Keratinocyte (primary cell): Measurements from ENCODE around the gene OLIG3. TPM values are rescaled to one million over a fixed set of nuclear protein-coding genes. Genes with fewer than 3 reads are reported as not detected.

Source experiments
- DNase-seq: peaks from one replicate; pipeline ENCODE4 v3.0.0-alpha.2; 2011; ENCODE audit warnings: low read depth, missing footprints, low spot score
- FAIRE-seq: peaks from 2 replicates; lab custom pipeline; 2011; peaks lifted over from hg19 to GRCh38; lab: Jason Lieb, UNC
- H2AFZ ChIP-seq: 2 replicates; pipeline ENCODE4 v1.6.0; 2012; ENCODE audit warnings: low read length, control low read depth, inconsistent platforms; ENCODE audit not compliant: control insufficient read depth
- H3K27ac ChIP-seq: 2 replicates; pipeline ENCODE4 v1.5.1; 2011; ENCODE audit warnings: low read length; ENCODE audit not compliant: control insufficient read depth, insufficient read depth
- H3K27me3 ChIP-seq: 3 replicates; pipeline ENCODE4 v1.6.0; 2011; ENCODE audit warnings: low read length; ENCODE audit not compliant: control insufficient read depth, insufficient read depth; ENCODE audit errors: extremely low read depth
- H3K36me3 ChIP-seq, 2 experiments: 2 replicates in 1 of 2; 3 replicates in 1 of 2; pipeline ENCODE4 v1.5.1; 2011; ENCODE audit warnings: low read length in 2 of 2, mild to moderate bottlenecking in 1 of 2; ENCODE audit not compliant: control insufficient read depth in 2 of 2, insufficient read depth in 2 of 2; ENCODE audit errors: extremely low read depth in 1 of 2
- H3K4me1 ChIP-seq: 3 replicates; pipeline ENCODE4 v1.5.1; 2011; ENCODE audit warnings: low read length; ENCODE audit not compliant: control insufficient read depth, insufficient read depth; ENCODE audit errors: extremely low read depth
- H3K4me2 ChIP-seq: 3 replicates; pipeline ENCODE4 v1.6.0; 2011; ENCODE audit warnings: low read depth, low read length; ENCODE audit not compliant: control insufficient read depth, insufficient read depth; ENCODE audit errors: extremely low read depth
- H3K4me3 ChIP-seq, 3 experiments: fragments of 200-600 bp in 1 of 3; sonication (generic) in 1 of 3; 2 replicates in 2 of 3; 3 replicates in 1 of 3; pipeline ENCODE4 v1.5.1; 2011 to 2016; ENCODE audit warnings: low read length in 3 of 3, mild to moderate bottlenecking in 3 of 3, control low read depth in 2 of 3, inconsistent platforms in 1 of 3, low read depth in 1 of 3, mixed read lengths in 1 of 3, mixed run types in 1 of 3, moderate library complexity in 1 of 3; ENCODE audit not compliant: control insufficient read depth in 2 of 3, insufficient read depth in 2 of 3; ENCODE audit errors: extremely low read depth in 1 of 3
- H3K79me2 ChIP-seq: 2 replicates; pipeline ENCODE4 v1.6.0; 2012; ENCODE audit warnings: low read length; ENCODE audit not compliant: control insufficient read depth, insufficient read depth
- H3K9ac ChIP-seq: 3 replicates; pipeline ENCODE4 v1.6.0; 2011; ENCODE audit warnings: low read length; ENCODE audit not compliant: control insufficient read depth, insufficient read depth; ENCODE audit errors: extremely low read depth
- H3K9me1 ChIP-seq: 3 replicates; pipeline ENCODE4 v1.6.0; 2011; ENCODE audit warnings: low read length; ENCODE audit not compliant: control insufficient read depth, insufficient read depth; ENCODE audit errors: extremely low read depth
- H3K9me3 ChIP-seq: 2 replicates; pipeline ENCODE4 v1.5.1; 2012; ENCODE audit warnings: low read depth, low read length; ENCODE audit not compliant: control insufficient read depth
- H4K20me1 ChIP-seq: 3 replicates; pipeline ENCODE4 v1.6.0; 2011; ENCODE audit warnings: low read length; ENCODE audit not compliant: control insufficient read depth, insufficient read depth; ENCODE audit errors: extremely low read depth
- CTCF ChIP-seq, 3 experiments: IDR thresholded peaks in 1 of 3; conservative IDR thresholded peaks in 1 of 3; optimal IDR thresholded peaks in 1 of 3; 2 replicates in 2 of 3; 3 replicates in 1 of 3; pipeline versions ENCODE3 to v1.5.1; 2011; ENCODE audit warnings: low read length in 3 of 3, mild to moderate bottlenecking in 3 of 3, moderate library complexity in 2 of 3, control low read depth in 1 of 3, inconsistent platforms in 1 of 3; ENCODE audit not compliant: insufficient read depth in 2 of 3; ENCODE audit errors: extremely low read depth in 1 of 3
- EZH2 ChIP-seq: IDR thresholded peaks from one replicate; pipeline ENCODE4 v1.6.1; 2012; ENCODE audit warnings: inconsistent platforms, mild to moderate bottlenecking, low read length, moderate library complexity
- dilution Hi-C: fragments of 300-500 bp; cut with MboI; formaldehyde crosslinking; loops from one replicate; pipeline ENCODE4 v1.7.0; 2020; ENCODE audit warnings: low sequenced_read_pairs; ENCODE audit not compliant: extremely low pct_ligation_motif_present
- polyA plus RNA-seq, 5 experiments: library from polyadenylated mRNA; depleted of rRNA in 3 of 5; stranded (reverse) in 3 of 5; stranded (forward) in 1 of 5; unstranded in 1 of 5; fragments of >200 nt; gene quantifications; 1 replicate in 1 of 5; 2 replicates in 3 of 5; 3 replicates in 1 of 5; pipeline versions ENCODE4 v1.2.1 to v1.2.3, GENCODE V29; 2011 to 2012; ENCODE audit warnings: missing spikeins in 2 of 5, low read depth in 1 of 5, low replicate concordance in 1 of 5

OLIG3 gene
- polyA plus RNA-seq, 1 donor (not counting 4 experiments of a cell fraction or from before 2014, with no cell fraction given): not detected

DNA sequence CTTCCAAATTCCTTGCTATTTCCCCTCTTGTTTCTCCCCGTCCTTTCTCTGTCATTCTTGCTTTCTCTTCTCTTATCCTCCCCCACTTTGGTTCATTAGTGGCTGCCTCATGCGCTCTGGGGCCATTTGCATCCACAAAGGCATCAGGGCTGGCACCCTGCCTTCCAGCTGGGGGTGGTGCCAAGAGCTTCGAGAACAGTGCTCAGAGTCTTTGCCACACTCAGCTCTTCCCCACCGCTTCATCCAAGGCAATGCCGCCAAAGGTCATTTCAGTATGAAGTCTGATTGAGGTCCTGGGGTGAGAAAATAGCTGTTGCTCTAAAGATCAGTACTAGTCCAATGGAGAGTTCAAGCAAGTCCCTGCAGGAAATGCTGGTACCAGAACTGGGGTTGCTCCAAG lies 22.7 kb downstream of the OLIG3 start:
- Histone ChIP-seq H2AFZ (no peak overlapping the region), H3K27me3 (peaks cover 8% of the 10 kb centered on the region), H3K4me2 (no peak overlapping the region), H3K9me3 (no peaks in the 10 kb centered on the region), H3K79me2 (no peaks in the 10 kb centered on the region), H3K4me1 (no peaks in the 10 kb centered on the region), H3K4me3 (no peak overlapping the region), H4K20me1 (no peaks in the 10 kb centered on the region), H3K36me3 (no peaks in the 10 kb centered on the region), H3K27ac (no peak overlapping the region), H3K9me1 (no peaks in the 10 kb centered on the region), H3K9ac (no peak overlapping the region)
- FAIRE-seq (no peak), DNase-seq (no peak)
- dilution Hi-C loops: no loop called here
- no peak for TF ChIP-seq EZH2
- TF ChIP-seq CTCF (optimal IDR thresholded peaks at IDR 0.05 in 1 of 3, IDR thresholded peaks at IDR 0.05 in 1 of 3, conservative IDR thresholded peaks at IDR 0.05 in 1 of 3; ENCODE audit: extremely low read depth in 1 of 3, insufficient read depth in 2 of 3, low read length in 3 of 3): no peak

- Histone ChIP-seq H3K9me1 (no peaks in the 10 kb centered on the region), H4K20me1 (no peaks in the 10 kb centered on the region), H3K27ac (no peak overlapping the region), H3K27me3 (peaks cover 17% of the 10 kb centered on the region), H3K9me3 (no peaks in the 10 kb centered on the region), H3K4me1 (no peaks in the 10 kb centered on the region), H3K36me3 (no peaks in the 10 kb centered on the region), H3K79me2 (no peaks in the 10 kb centered on the region), H3K4me2 (no peak overlapping the region), H3K4me3 (no peak overlapping the region), H2AFZ (no peak overlapping the region), H3K9ac (no peak overlapping the region)
- TF ChIP-seq CTCF (optimal IDR thresholded peaks at IDR 0.05 in 1 of 3, IDR thresholded peaks at IDR 0.05 in 1 of 3, conservative IDR thresholded peaks at IDR 0.05 in 1 of 3; ENCODE audit: extremely low read depth in 1 of 3, insufficient read depth in 2 of 3, low read length in 3 of 3): no peak
- no peak for TF ChIP-seq EZH2
- FAIRE-seq: no peak
- dilution Hi-C loops: no loop called here
- no peak for DNase-seq
Observed at GRCh38 chr6:137467211-137467610, 27.0 kb downstream of the OLIG3 start.
